Caco-2 (cell line): Measurements from ENCODE around the gene MEGF8. TPM values are rescaled to one million over a fixed set of nuclear protein-coding genes. Genes with fewer than 3 reads are reported as not detected.

Experiments used
- BruUV-seq: library from RNA; stranded (reverse); fragments of 400-500 nt; replicated peaks from 2 replicates; lab custom pipeline; 2021; lab: Mats Ljungman, UMichigan
- CTCF ChIA-PET: fragments of 300-600 bp; sonication (Branson Sonifier 250); formaldehyde crosslinking; loops from one replicate; lab custom pipeline; 2022; ENCODE audit warnings: antibody characterized with exemption; lab: Charles Lee
- POLR2A ChIA-PET: fragments of 300-600 bp; sonication (Branson Sonifier 250); formaldehyde crosslinking; loops from one replicate; lab custom pipeline; 2022; ENCODE audit warnings: antibody characterized with exemption; lab: Charles Lee
- DNase-seq, 2 experiments: peaks; one replicate each; pipeline versions ENCODE4 v3.0.0 to v3.0.0-alpha.2; 2020 to 2022
- H3K27me3 ChIP-seq: replicated peaks from 2 replicates; pipeline ENCODE4 v1.6.0; 2011; ENCODE audit warnings: low read length; ENCODE audit not compliant: control insufficient read depth, insufficient read depth
- H3K36me3 ChIP-seq: 2 replicates; pipeline ENCODE4 v1.5.1; 2011; ENCODE audit warnings: low read length; ENCODE audit not compliant: control insufficient read depth, insufficient read depth
- H3K4me1 ChIP-seq: fragments of 250-450 bp; sonication (Bioruptor Pico); 2 replicates; pipeline ENCODE4 v1.5.1; 2020; ENCODE audit warnings: mild to moderate bottlenecking
- H3K4me3 ChIP-seq: 2 replicates; pipeline ENCODE4 v1.5.1; 2011; ENCODE audit warnings: low read depth, mild to moderate bottlenecking, control low read depth, low read length
- H3K9me3 ChIP-seq: fragments of 250-450 bp; sonication (Bioruptor Pico); 2 replicates; pipeline ENCODE4 v1.5.1; 2020; ENCODE audit warnings: mild to moderate bottlenecking, moderate library complexity
- H3K27ac Mint-ChIP-seq: one replicate; pipeline ENCODE4 v1.8.0; 2022; ENCODE audit warnings: mixed read lengths; ENCODE audit not compliant: unreplicated experiment
- H3K27me3 Mint-ChIP-seq: one replicate; pipeline ENCODE4 v1.8.0; 2022; ENCODE audit warnings: mixed read lengths; ENCODE audit not compliant: insufficient read depth, unreplicated experiment
- H3K36me3 Mint-ChIP-seq: one replicate; pipeline ENCODE4 v1.8.0; 2022; ENCODE audit warnings: mild to moderate bottlenecking, mixed read lengths; ENCODE audit not compliant: insufficient read depth, unreplicated experiment
- H3K4me1 Mint-ChIP-seq: one replicate; pipeline ENCODE4 v1.8.0; 2022; ENCODE audit warnings: low read depth, mixed read lengths; ENCODE audit not compliant: unreplicated experiment
- H3K4me3 Mint-ChIP-seq: one replicate; pipeline ENCODE4 v1.8.0; 2022; ENCODE audit warnings: mild to moderate bottlenecking, moderate library complexity, mixed read lengths; ENCODE audit not compliant: unreplicated experiment
- H3K9me3 Mint-ChIP-seq: one replicate; pipeline ENCODE4 v1.8.0; 2022; ENCODE audit warnings: mixed read lengths; ENCODE audit not compliant: unreplicated experiment
- CTCF ChIP-seq, 2 experiments: fragments of 200-600 bp in 1 of 2; IDR thresholded peaks; 1 replicate in 1 of 2; 2 replicates in 1 of 2; pipeline versions ENCODE4 v1.5.1 to v1.8.0; 2011 to 2022; ENCODE audit warnings: antibody characterized with exemption in 1 of 2, control low read depth in 1 of 2, inconsistent platforms in 1 of 2, low read depth in 1 of 2, low read length in 1 of 2, mild to moderate bottlenecking in 1 of 2, moderate library complexity in 1 of 2; ENCODE audit not compliant: insufficient read depth in 1 of 2, severe bottlenecking in 1 of 2, unreplicated experiment in 1 of 2
- intact Hi-C: fragments of 100-400 bp; cut with micrococcal nuclease; formaldehyde crosslinking; loops from one replicate; pipeline ENCODE4 v1.10.0; 2022; ENCODE audit not compliant: unreplicated experiment
- total RNA-seq: library from RNA; stranded (reverse); gene quantifications from 2 replicates; pipeline ENCODE4 v1.2.3, GENCODE V29; 2022

The MEGF8 gene
- total RNA-seq, 1 experiment from 2014 or later = 17.9 TPM

- H3K9me3 Mint-ChIP-seq = no peaks in the 10 kb centered on the region
- H3K4me1 ChIP-seq = 0 out of 2 replicates have a peak, but pooled peaks cover 6% of the 10 kb centered on the region
- DNase-seq = no peak
- TF ChIP-seq CTCF (IDR thresholded peaks at IDR 0.05; ENCODE audit: insufficient read depth in 1 of 2, low read depth in 1 of 2, low read length in 1 of 2, severe bottlenecking in 1 of 2, unreplicated experiment in 1 of 2) = no peak
- no peaks in the 10 kb centered on the region for H3K9me3 ChIP-seq
- no TSS peak for BruUV-seq
- intact Hi-C loops = no loop called here
- no peak overlapping the region for H3K4me3 Mint-ChIP-seq
- H3K27me3 ChIP-seq = no peaks in the 10 kb centered on the region
- peaks cover 14% of the 10 kb centered on the region for H3K4me1 Mint-ChIP-seq
- CTCF ChIA-PET = no interaction called here
- H3K27ac Mint-ChIP-seq = no peak overlapping the region
- POLR2A ChIA-PET = no interaction called here
- H3K27me3 Mint-ChIP-seq = no peaks in the 10 kb centered on the region
- H3K4me3 ChIP-seq = no peak overlapping the region
- H3K36me3 ChIP-seq = peaks cover 7% of the 10 kb centered on the region
- peaks cover 61% of the 10 kb centered on the region for H3K36me3 Mint-ChIP-seq
Measured at GRCh38 chr19:42294471-42295137, 30.8 kb upstream of the MEGF8 start.

GRCh38 chr19:42295342-42295741 lies 30.1 kb upstream of the MEGF8 start:
- no peaks in the 10 kb centered on the region for H3K9me3 ChIP-seq
- H3K36me3 Mint-ChIP-seq = peaks cover 59% of the 10 kb centered on the region
- no peak overlapping the region for H3K27ac Mint-ChIP-seq
- ChIA-PET CTCF (interaction anchor here (0.7 kb wide), 1 partner anchor 17 kb away, joined by 5 read pairs; no protein-coding TSS in a partner anchor), POLR2A (no interaction called here)
- H3K4me3 Mint-ChIP-seq = no peak overlapping the region
- 0 out of 2 replicates have a peak, but pooled peaks cover 6% of the 10 kb centered on the region for H3K4me1 ChIP-seq
- TF ChIP-seq CTCF (IDR thresholded peaks at IDR 0.05; ENCODE audit: insufficient read depth in 1 of 2, low read depth in 1 of 2, low read length in 1 of 2, severe bottlenecking in 1 of 2, unreplicated experiment in 1 of 2) = no peak
- no peaks in the 10 kb centered on the region for H3K27me3 Mint-ChIP-seq
- no peak overlapping the region for H3K4me3 ChIP-seq
- no peaks in the 10 kb centered on the region for H3K9me3 Mint-ChIP-seq
- peaks cover 14% of the 10 kb centered on the region for H3K4me1 Mint-ChIP-seq
- no peak for DNase-seq
- no TSS peak for BruUV-seq
- peaks cover 10% of the 10 kb centered on the region for H3K36me3 ChIP-seq
- intact Hi-C loops = no loop called here
- no peaks in the 10 kb centered on the region for H3K27me3 ChIP-seq

GRCh38 chr19:42295831-42296525 lies 29.5 kb upstream of the MEGF8 start:
- Histone ChIP-seq H3K4me3 (no peak overlapping the region), H3K4me1 (peaks cover 4% of the 10 kb centered on the region; the same call in 1 of the 2 replicates), H3K27me3 (no peaks in the 10 kb centered on the region), H3K9me3 (no peaks in the 10 kb centered on the region), H3K36me3 (peaks cover 10% of the 10 kb centered on the region)
- no TSS peak for BruUV-seq
- H3K27ac Mint-ChIP-seq = no peak overlapping the region
- intact Hi-C loops = loop anchor here (1.0 kb wide), 1 partner anchor 163 kb away; no protein-coding TSS in a partner anchor
- CTCF ChIA-PET = interaction anchor here (0.7 to 1.0 kb wide), 2 partner anchors 18 to 53 kb away, joined by 5 to 7 read pairs; partner anchors contain the start of gene GSK3A
- peaks cover 57% of the 10 kb centered on the region for H3K36me3 Mint-ChIP-seq
- no peaks in the 10 kb centered on the region for H3K27me3 Mint-ChIP-seq
- TF ChIP-seq CTCF (IDR thresholded peaks at IDR 0.05; ENCODE audit: insufficient read depth in 1 of 2, low read depth in 1 of 2, low read length in 1 of 2, severe bottlenecking in 1 of 2, unreplicated experiment in 1 of 2) = peak; percentile 97
- DNase-seq = peak; percentile 89 to 95
- H3K4me1 Mint-ChIP-seq = peaks cover 14% of the 10 kb centered on the region
- no peaks in the 10 kb centered on the region for H3K9me3 Mint-ChIP-seq
- H3K4me3 Mint-ChIP-seq = no peak overlapping the region
- POLR2A ChIA-PET = no interaction called here
